Measurements from ENCODE around the gene CELF5.

The CELF5 gene

DNA sequence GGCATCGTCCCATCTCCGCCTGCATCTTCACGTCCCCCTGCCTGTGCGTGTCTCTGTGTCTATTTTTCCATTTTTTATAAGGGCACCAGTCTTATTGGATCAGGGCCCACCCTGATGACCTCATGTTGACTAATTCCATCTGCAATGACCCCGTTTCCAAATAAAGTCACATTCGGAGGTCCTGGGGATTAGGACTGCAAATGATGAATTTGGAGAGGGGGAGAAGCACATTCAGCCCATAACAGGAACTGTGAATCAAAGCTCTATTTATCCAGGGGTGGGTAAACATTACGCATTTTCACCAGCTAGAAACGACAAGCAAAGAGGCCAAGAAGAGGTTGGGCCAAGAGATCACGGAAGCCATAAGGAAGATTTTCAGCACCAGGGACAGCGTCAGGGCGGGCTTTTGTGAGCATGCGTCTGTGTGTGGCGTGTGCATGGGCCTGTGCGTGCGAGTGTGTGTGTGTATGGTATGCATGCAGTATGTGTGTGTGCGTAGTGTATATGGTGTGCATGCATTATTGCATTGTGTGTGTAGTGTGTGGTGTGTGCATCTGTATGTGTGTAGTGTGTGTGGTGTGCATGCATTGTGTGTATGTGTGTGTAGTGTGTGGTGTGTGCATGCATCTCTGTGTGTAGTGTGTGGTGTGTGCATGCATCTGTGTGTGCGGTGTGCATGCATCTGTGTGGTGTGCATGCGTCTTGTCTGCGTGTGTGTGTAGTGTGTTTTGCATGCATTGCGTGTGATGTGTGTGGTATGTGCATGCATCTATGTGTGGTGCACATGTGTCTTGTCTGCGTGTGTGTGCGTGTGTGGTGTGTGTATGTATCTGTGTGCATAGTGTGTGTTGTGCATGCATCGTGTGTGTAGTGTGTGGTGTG is 19.6 kb downstream of the CELF5 start:
- peak; percentile 81 for DNase-seq (ENCODE audit: low spot score)

- DNase-seq (ENCODE audit: low spot score) = no peak
Observed at GRCh38 chr19:3245050-3245449, 20.6 kb downstream of the CELF5 start.

GRCh38 chr19:3248728-3249326 is 24.4 kb downstream of the CELF5 start:
- DNase-seq (ENCODE audit: low spot score) = no peak

DNA sequence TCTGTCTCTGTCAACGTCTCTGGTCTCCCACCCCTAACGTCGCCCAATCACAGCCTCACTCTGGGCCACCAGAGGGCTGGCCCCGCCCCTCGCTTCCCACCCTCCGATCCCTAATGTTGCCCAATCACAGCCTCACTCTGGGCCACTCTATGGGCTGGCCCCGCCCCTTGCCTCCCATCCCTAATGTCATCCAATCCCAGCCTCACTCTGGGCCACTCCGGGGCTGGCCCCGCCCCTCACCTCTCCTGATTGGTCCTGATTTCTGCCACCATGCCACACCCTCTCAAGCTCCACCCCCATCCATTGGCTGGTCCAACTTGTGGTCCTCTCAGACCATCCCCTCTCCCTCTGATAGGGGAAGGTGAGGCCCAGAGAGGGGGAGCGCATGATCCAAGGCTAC is 24.9 kb downstream of the CELF5 start:
- DNase-seq (ENCODE audit: low spot score) = no peak

DNA sequence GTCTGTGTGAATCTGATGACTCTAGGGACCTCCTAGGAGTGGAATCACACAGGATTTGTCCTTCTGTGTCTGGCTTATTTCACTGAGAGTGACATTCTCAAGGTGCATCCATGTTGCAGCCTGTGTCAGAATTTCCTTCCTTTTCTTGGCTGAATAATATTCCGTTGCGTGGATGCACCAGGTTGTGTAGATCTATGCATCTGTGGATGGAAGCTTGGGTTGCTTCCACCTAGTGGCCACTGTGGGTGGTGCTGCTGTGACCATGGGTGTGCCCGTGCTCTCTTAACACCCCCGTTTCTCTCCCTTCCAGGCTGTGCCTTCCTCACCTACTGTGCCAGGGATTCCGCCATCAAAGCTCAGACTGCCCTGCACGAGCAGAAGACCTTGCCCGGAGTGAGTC is 26.2 kb downstream of the CELF5 start:
- no peak for DNase-seq (ENCODE audit: low spot score)

DNA sequence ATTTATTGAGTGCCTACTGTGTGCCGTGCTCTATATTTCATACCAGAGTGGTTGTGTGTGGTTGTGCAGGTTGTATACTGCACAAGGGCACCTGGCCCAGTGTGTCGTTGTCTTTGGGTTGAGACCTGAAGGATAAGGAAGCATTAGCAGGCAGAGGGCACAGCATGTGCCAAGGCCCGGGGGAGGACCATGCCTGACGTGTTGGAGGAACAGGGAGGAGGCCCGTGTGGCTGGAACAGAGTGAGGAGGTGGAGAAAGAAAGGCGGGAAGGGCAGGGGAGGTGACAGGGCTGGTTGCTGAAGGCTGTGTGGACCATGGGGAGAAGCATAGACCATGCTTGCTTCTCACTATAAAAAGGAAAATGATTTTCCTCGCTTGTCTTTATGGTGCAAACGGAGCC is 26.8 kb downstream of the CELF5 start:
- DNase-seq (ENCODE audit: low spot score) = no peak

DNA sequence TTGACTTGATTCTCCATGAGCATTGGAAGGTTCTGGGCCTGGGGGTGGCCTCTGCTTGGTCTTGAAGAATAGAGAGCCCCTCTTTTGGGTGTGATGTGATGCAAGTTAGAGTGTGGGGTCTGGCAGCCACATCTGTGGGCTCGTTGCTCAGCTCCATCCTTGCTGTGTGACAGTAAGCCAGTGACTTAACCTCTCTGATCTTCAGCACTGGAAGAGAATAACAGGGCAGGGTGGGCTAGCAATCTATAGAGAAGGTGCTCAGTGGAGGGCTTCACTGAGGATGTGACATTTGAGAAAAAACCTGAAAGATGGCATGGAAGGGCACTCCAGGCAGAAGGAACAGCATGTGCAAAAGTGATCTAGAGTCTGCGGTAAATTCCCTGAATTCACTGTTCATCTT is 28.2 kb downstream of the CELF5 start:
- DNase-seq (ENCODE audit: low spot score) = no peak

- DNase-seq (ENCODE audit: low spot score) = no peak
Observed at GRCh38 chr19:3253270-3253669, 28.8 kb downstream of the CELF5 start.

DNA sequence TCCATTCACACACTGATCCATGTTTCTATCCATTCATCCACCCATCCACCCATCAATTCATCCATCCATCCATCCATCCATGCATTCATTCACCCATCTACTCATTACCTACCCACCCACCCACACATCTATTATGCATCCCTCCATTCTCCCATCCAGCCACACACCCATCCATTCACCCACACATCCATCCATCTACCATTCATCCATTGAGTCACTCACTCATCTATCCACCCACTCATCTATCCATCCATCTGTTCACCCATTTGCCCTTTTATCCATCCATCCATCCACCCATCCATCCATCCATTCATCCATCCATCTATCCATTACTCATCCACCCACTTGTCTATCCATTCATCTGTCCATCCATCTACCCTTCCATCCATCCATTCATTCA is 30.1 kb downstream of the CELF5 start:
- no peak for DNase-seq (ENCODE audit: low spot score)

- DNase-seq (ENCODE audit: low spot score) = no peak
Observed at GRCh38 chr19:3257071-3257470, 32.6 kb downstream of the CELF5 start.

GRCh38 chr19:3262362-3262761 is 37.9 kb downstream of the CELF5 start:
- DNase-seq (ENCODE audit: low spot score) = no peak

GRCh38 chr19:3263866-3264265 is 39.4 kb downstream of the CELF5 start:
- DNase-seq (ENCODE audit: low spot score) = no peak

- no peak for DNase-seq (ENCODE audit: low spot score)
Observed at GRCh38 chr19:3265432-3265831, 41.0 kb downstream of the CELF5 start.

DNA sequence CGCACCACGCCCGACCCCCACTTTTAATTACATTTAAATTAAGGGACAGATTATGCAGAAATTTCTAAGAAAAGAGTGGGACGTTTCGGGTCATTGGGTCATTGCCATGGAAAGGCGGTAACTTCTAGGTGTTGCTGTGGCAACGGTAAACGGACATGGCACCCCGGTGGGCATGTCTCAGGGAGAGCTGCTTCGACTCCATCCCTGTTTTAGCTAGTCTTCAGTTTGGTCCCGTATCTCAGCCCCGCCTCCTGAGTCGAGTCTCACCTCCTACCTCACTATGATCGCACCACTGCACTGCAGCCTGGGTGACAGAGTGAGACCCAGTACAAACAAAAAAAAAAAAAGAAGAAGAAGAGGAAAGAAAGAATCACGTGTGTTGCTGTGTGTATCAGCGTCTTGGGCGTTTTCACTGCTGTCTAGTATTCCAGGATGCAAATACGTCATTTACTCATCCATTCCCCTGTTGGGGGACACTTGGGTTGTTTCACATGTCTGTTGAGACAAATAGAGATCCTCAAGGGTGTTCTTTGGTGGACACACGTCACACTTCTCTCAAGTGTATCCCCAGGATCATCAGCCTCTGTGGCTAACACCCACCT is 41.7 kb downstream of the CELF5 start:
- DNase-seq (ENCODE audit: low spot score) = no peak

DNA sequence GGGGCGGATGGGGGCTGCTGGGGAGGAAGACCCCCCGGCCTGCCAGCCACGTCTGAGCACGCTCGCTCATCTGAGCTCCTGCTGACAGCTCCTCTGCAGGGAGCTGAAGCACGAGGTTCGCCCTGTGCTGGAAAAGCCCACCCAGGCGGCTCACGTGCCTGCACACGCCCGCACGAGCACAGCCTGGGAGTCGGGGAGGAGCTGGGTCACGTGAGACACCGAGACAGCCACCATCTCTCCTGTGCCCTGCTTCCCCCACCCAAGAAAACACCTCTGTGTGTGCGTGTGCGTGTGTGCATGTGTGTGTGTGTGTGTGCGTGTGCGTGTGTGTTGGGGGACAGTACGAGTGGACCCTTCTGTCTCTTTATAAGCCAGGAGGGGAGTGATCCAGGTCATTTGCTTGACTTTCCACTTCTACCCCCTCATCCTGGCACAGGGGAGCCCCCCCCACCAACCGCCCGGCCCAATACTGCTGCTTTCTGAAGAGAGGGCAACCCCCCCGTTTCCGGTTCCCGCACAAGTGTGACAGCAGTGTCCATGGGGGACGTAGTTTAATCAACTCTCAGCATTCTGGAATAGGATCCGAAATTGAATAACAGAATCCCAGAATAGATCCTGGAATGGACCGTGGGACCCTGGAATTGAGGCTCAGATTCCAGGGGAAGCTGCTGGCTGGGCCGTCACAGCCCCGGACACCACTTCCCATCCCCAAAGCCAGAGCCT is 42.5 kb downstream of the CELF5 start:
- no peak for DNase-seq (ENCODE audit: low spot score)

GRCh38 chr19:3268326-3268725 is 43.9 kb downstream of the CELF5 start:
- peak; percentile 85 for DNase-seq (ENCODE audit: low spot score)

DNA sequence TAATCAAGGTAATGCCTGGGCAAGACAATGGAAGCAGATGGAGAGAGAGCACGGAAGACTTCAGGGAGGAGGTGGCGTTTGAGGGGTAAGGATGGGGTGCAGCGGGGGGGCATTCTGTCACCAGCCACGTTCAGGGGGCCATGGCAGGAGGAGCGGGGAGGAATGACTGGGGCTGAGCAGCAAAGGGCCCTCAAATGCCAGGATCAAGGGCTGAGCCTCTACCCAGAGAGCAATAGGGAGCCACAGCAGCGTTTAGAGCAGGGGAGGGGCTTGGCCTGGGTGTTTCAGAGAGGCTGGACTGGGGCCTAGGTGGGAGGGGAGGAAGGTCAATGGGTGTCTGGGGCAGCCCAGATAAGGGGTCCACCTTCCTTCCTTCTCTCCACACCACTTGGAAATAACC is 44.3 kb downstream of the CELF5 start:
- no peak for DNase-seq (ENCODE audit: low spot score)

DNA sequence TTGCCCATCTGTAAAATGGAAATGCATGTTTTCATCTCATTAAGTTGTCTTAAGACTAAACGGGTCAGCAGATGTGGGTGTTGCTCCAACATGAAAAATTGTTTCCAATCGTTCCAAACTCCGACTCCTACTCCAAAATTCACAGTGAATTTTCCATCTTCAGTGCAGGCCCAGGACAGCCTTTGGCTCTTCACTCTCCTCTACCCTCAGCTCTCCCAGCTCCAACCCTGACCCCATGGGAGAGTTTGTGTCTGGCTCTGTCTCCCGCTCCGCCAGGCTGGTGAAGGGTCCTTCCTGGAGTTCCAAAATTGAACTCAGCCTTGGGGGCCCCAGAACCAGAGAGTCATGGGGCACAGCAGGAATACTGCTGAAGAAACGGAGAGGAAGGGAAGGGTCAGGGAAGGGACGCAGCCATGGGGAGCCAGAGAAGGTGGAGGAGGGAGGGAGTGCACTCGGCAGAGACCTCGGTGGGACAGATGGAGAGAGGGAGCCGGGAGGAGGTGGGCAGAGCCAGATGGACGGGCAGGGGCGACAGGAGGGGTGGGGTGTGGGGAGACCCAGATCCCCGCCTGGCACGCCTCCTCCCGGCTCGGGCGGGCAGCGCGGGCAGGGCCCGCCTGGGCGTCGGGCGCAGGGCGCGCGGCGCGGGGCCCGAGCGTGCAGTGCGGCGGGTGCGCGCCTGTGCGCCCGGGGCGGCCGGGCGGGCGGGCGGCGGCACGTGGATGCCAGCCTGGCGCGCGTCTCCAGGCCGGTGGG is 45.6 kb downstream of the CELF5 start:
- no peak for DNase-seq (ENCODE audit: low spot score)

DNA sequence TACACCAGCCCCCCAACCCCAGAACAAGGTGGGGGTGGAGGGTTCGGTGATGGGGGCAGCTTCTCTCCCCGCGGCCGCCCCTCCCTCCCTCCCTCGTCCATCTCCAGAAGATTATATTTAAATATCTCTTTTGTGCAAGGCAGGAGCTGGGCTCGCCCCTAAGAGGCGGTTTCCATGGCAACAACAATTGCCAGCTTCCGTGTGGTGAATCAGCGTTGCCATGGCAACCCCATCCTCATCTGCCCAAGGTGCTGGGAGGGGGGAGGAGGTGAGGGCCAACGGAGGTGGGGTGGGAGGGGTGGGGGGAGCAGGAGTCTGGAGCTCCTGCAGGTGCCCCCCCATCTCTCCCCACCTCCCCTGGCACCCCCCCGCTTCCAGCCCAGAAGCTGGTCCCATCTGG is 46.4 kb downstream of the CELF5 start:
- DNase-seq (ENCODE audit: low spot score) = peak; percentile 94

- DNase-seq (ENCODE audit: low spot score) = no peak
Observed at GRCh38 chr19:3272401-3272931, 48.0 kb downstream of the CELF5 start.

- DNase-seq (ENCODE audit: low spot score) = no peak
Observed at GRCh38 chr19:3272952-3273351, 48.5 kb downstream of the CELF5 start.
